Measurements from ENCODE around the gene ENOX2.

The ENOX2 gene

GRCh38 chrX:130846746-130847145, 56.3 kb downstream of the ENOX2 start:
- no peaks in the 10 kb centered on the region for H4K20me1 ChIP-seq (ENCODE audit: control insufficient read depth, insufficient read depth, low read depth, low read length)
- no peaks in the 10 kb centered on the region for H3F3A ChIP-seq (ENCODE audit: control insufficient read depth, insufficient read depth)
- H3K4me2 ChIP-seq (ENCODE audit: low read length): no peak overlapping the region
- no peaks in the 10 kb centered on the region for H3K9me3 ChIP-seq (ENCODE audit: control insufficient read depth, insufficient read depth, low read length)
- H3K4me3 ChIP-seq (ENCODE audit: low read length): no peak overlapping the region
- H3K27me3 ChIP-seq (ENCODE audit: control insufficient read depth, low read length): no peaks in the 10 kb centered on the region
- no peaks in the 10 kb centered on the region for H3K36me3 ChIP-seq (ENCODE audit: control insufficient read depth, low read length)
- TF ChIP-seq CTCF (IDR thresholded peaks at IDR 0.05; ENCODE audit: low read depth, low read length, poor library complexity, severe bottlenecking) (no peak), EZH2phosphoT487 (IDR thresholded peaks at IDR 0.05; ENCODE audit: borderline replicate concordance, low read length) (no peak)
- no peaks in the 10 kb centered on the region for H3K79me2 ChIP-seq (ENCODE audit: control insufficient read depth, low read length)
- H3K4me1 ChIP-seq (ENCODE audit: control insufficient read depth, low read length): peaks cover 5% of the 10 kb centered on the region
- no peak overlapping the region for H3K27ac ChIP-seq (ENCODE audit: low read depth, low read length)
- no peaks in the 10 kb centered on the region for H3K9me2 ChIP-seq (replicated peaks; ENCODE audit: control insufficient read depth, low read length)

- H4K20me1 ChIP-seq (ENCODE audit: control insufficient read depth, insufficient read depth, low read depth, low read length): no peaks in the 10 kb centered on the region
- no peak overlapping the region for H3K27ac ChIP-seq (ENCODE audit: low read depth, low read length)
- H3F3A ChIP-seq (ENCODE audit: control insufficient read depth, insufficient read depth): no peaks in the 10 kb centered on the region
- no peaks in the 10 kb centered on the region for H3K79me2 ChIP-seq (ENCODE audit: control insufficient read depth, low read length)
- no peaks in the 10 kb centered on the region for H3K27me3 ChIP-seq (ENCODE audit: control insufficient read depth, low read length)
- H3K4me1 ChIP-seq (ENCODE audit: control insufficient read depth, low read length): no peaks in the 10 kb centered on the region; the same call in 1 of the 2 replicates
- H3K36me3 ChIP-seq (ENCODE audit: control insufficient read depth, low read length): no peaks in the 10 kb centered on the region
- H3K4me2 ChIP-seq (ENCODE audit: low read length): no peak overlapping the region
- TF ChIP-seq CTCF (IDR thresholded peaks at IDR 0.05; ENCODE audit: low read depth, low read length, poor library complexity, severe bottlenecking) (no peak), EZH2phosphoT487 (IDR thresholded peaks at IDR 0.05; ENCODE audit: borderline replicate concordance, low read length) (no peak)
- H3K9me3 ChIP-seq (ENCODE audit: control insufficient read depth, insufficient read depth, low read length): no peaks in the 10 kb centered on the region
- no peaks in the 10 kb centered on the region for H3K9me2 ChIP-seq (replicated peaks; ENCODE audit: control insufficient read depth, low read length)
- no peak overlapping the region for H3K4me3 ChIP-seq (ENCODE audit: low read length)
Observed at GRCh38 chrX:130841776-130842175, 61.2 kb downstream of the ENOX2 start.

GRCh38 chrX:130840345-130840744, 62.7 kb downstream of the ENOX2 start:
- H3K36me3 ChIP-seq (ENCODE audit: control insufficient read depth, low read length): no peaks in the 10 kb centered on the region
- H3K9me3 ChIP-seq (ENCODE audit: control insufficient read depth, insufficient read depth, low read length): no peaks in the 10 kb centered on the region
- TF ChIP-seq EZH2phosphoT487 (IDR thresholded peaks at IDR 0.05; ENCODE audit: borderline replicate concordance, low read length) (no peak), CTCF (IDR thresholded peaks at IDR 0.05; ENCODE audit: low read depth, low read length, poor library complexity, severe bottlenecking) (no peak)
- H3K4me1 ChIP-seq (ENCODE audit: control insufficient read depth, low read length): peaks cover 9% of the 10 kb centered on the region
- no peaks in the 10 kb centered on the region for H3K9me2 ChIP-seq (replicated peaks; ENCODE audit: control insufficient read depth, low read length)
- H4K20me1 ChIP-seq (ENCODE audit: control insufficient read depth, insufficient read depth, low read depth, low read length): no peaks in the 10 kb centered on the region
- no peaks in the 10 kb centered on the region for H3F3A ChIP-seq (ENCODE audit: control insufficient read depth, insufficient read depth)
- H3K27me3 ChIP-seq (ENCODE audit: control insufficient read depth, low read length): no peaks in the 10 kb centered on the region
- no peak overlapping the region for H3K4me2 ChIP-seq (ENCODE audit: low read length)
- no peak overlapping the region for H3K27ac ChIP-seq (ENCODE audit: low read depth, low read length)
- H3K4me3 ChIP-seq (ENCODE audit: low read length): no peak overlapping the region
- H3K79me2 ChIP-seq (ENCODE audit: control insufficient read depth, low read length): no peaks in the 10 kb centered on the region
